Fibroblast of pulmonary artery (primary cell): Measurements from ENCODE around the gene CPSF4L.

Source experiments
- DNase-seq: peaks from one replicate; pipeline ENCODE4 v3.0.0-alpha.2; 2010; ENCODE audit warnings: low read depth
- H3K4me3 ChIP-seq: replicated peaks from 2 replicates; pipeline ENCODE4 v1.5.1; 2011; ENCODE audit warnings: low read depth, mild to moderate bottlenecking, control low read depth, low read length, moderate library complexity
- CTCF ChIP-seq: IDR thresholded peaks from 2 replicates; pipeline ENCODE4 v1.5.1; 2011; ENCODE audit warnings: mild to moderate bottlenecking, control low read depth, low read length, inconsistent platforms; ENCODE audit errors: missing control alignments

Gene CPSF4L

GRCh38 chr17:73226556-73227172 lies 35.0 kb downstream of the CPSF4L start:
- TF ChIP-seq CTCF = no peak
- DNase-seq = peak; percentile 29
- H3K4me3 ChIP-seq = no peak overlapping the region

- no peak for TF ChIP-seq CTCF
- DNase-seq = no peak
- no peak overlapping the region for H3K4me3 ChIP-seq
Observed at GRCh38 chr17:73224663-73225305, 36.9 kb downstream of the CPSF4L start.

- DNase-seq = peak; percentile 32
- no peak for TF ChIP-seq CTCF
- no peak overlapping the region for H3K4me3 ChIP-seq
Observed at GRCh38 chr17:73224237-73224636, 37.4 kb downstream of the CPSF4L start.

- DNase-seq = no peak
- no peak for TF ChIP-seq CTCF
- no peak overlapping the region for H3K4me3 ChIP-seq
Observed at GRCh38 chr17:73223626-73224230, 38.0 kb downstream of the CPSF4L start.

GRCh38 chr17:73215447-73215846 lies 46.2 kb downstream of the CPSF4L start:
- TF ChIP-seq CTCF = no peak
- no peak for DNase-seq

GRCh38 chr17:73214851-73215250 lies 46.8 kb downstream of the CPSF4L start:
- DNase-seq = no peak
- TF ChIP-seq CTCF = no peak

More at GRCh38 chr17:73215447-73215846, 46.2 kb downstream of the CPSF4L start:
- no peak overlapping the region for H3K4me3 ChIP-seq

More at GRCh38 chr17:73214851-73215250, 46.8 kb downstream of the CPSF4L start:
- H3K4me3 ChIP-seq = no peak overlapping the region
